HEK293 (cell line): ENCODE results near the gene STIM2.

ENCODE experiments used
- CTCF ChIA-PET: fragments of 350-600 bp; formaldehyde crosslinking; extraction: SDS; loops from one replicate; lab custom pipeline; 2021; ENCODE audit warnings: antibody characterized with exemption; lab: Yijun Ruan, JAX
- POLR2A ChIA-PET: fragments of 300-600 bp; formaldehyde crosslinking; extraction: SDS; loops from one replicate; lab custom pipeline; 2020; ENCODE audit warnings: antibody characterized with exemption, inconsistent platforms; lab: Yijun Ruan, JAX
- H3K27ac ChIP-seq: fragments of 200-500 bp; sonication (Bioruptor generic); 2 replicates; pipeline ENCODE4 v1.5.1; 2014; ENCODE audit warnings: low read depth, low read length, control low read depth, inconsistent platforms; ENCODE audit errors: extremely low read depth
- H3K36me3 ChIP-seq, 2 experiments: fragments of 200-500 bp in 1 of 2; sonication (Bioruptor generic) in 1 of 2; 1 replicate in 1 of 2; 2 replicates in 1 of 2; pipeline ENCODE4 v1.5.1; 2014 to 2017; ENCODE audit warnings: inconsistent platforms in 2 of 2, low read length in 2 of 2; ENCODE audit not compliant: control insufficient read depth in 2 of 2, insufficient read depth in 1 of 2
- H3K4me1 ChIP-seq: fragments of 200-500 bp; sonication (Bioruptor generic); 2 replicates; pipeline ENCODE4 v1.5.1; 2014; ENCODE audit warnings: mild to moderate bottlenecking, low read length, inconsistent platforms; ENCODE audit not compliant: control insufficient read depth, insufficient read depth
- H3K4me3 ChIP-seq: 2 replicates; pipeline ENCODE4 v1.5.1; 2011; ENCODE audit warnings: low read depth, mild to moderate bottlenecking, control low read depth, low read length, moderate library complexity
- H3K9me3 ChIP-seq: fragments of 200-500 bp; sonication (Bioruptor generic); 2 replicates; pipeline ENCODE4 v1.5.1; 2014; ENCODE audit warnings: low read depth, low read length, inconsistent platforms; ENCODE audit not compliant: control insufficient read depth, insufficient read depth
- AEBP2 ChIP-seq: fragments of 450-650 bp; formaldehyde crosslinking; IDR thresholded peaks from 2 replicates; pipeline ENCODE4 v1.5.1; 2016; ENCODE audit warnings: missing biosample characterization, missing genetic modification characterization, borderline replicate concordance
- GLI4 ChIP-seq: fragments of 450-650 bp; formaldehyde crosslinking; IDR thresholded peaks from 2 replicates; pipeline ENCODE4 v1.5.1; 2016; ENCODE audit warnings: missing biosample characterization, missing genetic modification characterization
- KLF9 ChIP-seq: fragments of 450-650 bp; formaldehyde crosslinking; IDR thresholded peaks from 2 replicates; pipeline ENCODE4 v1.5.1; 2016; ENCODE audit warnings: missing biosample characterization, missing genetic modification characterization, low read depth
- OVOL3 ChIP-seq: fragments of 450-650 bp; formaldehyde crosslinking; IDR thresholded peaks from 2 replicates; pipeline ENCODE4 v1.5.1; 2016; ENCODE audit warnings: missing biosample characterization, missing genetic modification characterization
- PRDM2 ChIP-seq: fragments of 450-650 bp; formaldehyde crosslinking; IDR thresholded peaks from 2 replicates; pipeline ENCODE4 v1.5.1; 2016; ENCODE audit warnings: missing biosample characterization, missing genetic modification characterization, borderline replicate concordance
- SETDB1 ChIP-seq: IDR thresholded peaks from one replicate; pipeline ENCODE4 v1.6.1; 2017; ENCODE audit warnings: mild to moderate bottlenecking, low read length, moderate library complexity, mixed read lengths; ENCODE audit not compliant: insufficient read length
- SP7 ChIP-seq: fragments of 450-650 bp; formaldehyde crosslinking; IDR thresholded peaks from 2 replicates; pipeline ENCODE4 v1.5.1; 2016; ENCODE audit warnings: missing biosample characterization, missing genetic modification characterization
- YY1 ChIP-seq: fragments of 450-650 bp; formaldehyde crosslinking; IDR thresholded peaks from 2 replicates; pipeline ENCODE4 v1.5.1; 2018; ENCODE audit warnings: missing biosample characterization, missing genetic modification characterization
- ZNF121 ChIP-seq: fragments of 450-650 bp; formaldehyde crosslinking; IDR thresholded peaks from 2 replicates; pipeline ENCODE4 v1.5.1; 2016; ENCODE audit warnings: missing biosample characterization, missing genetic modification characterization
- ZNF157 ChIP-seq: fragments of 450-650 bp; formaldehyde crosslinking; IDR thresholded peaks from 2 replicates; pipeline ENCODE4 v1.5.1; 2016; ENCODE audit warnings: missing biosample characterization, missing genetic modification characterization
- ZNF18 ChIP-seq: fragments of 450-650 bp; formaldehyde crosslinking; IDR thresholded peaks from 2 replicates; pipeline ENCODE4 v1.5.1; 2016; ENCODE audit warnings: missing biosample characterization, missing genetic modification characterization
- ZNF2 ChIP-seq: fragments of 450-650 bp; formaldehyde crosslinking; IDR thresholded peaks from 2 replicates; pipeline ENCODE4 v1.5.1; 2016; ENCODE audit warnings: missing biosample characterization, missing genetic modification characterization
- ZNF24 ChIP-seq: fragments of 450-650 bp; formaldehyde crosslinking; IDR thresholded peaks from 2 replicates; pipeline ENCODE4 v1.5.1; 2016; ENCODE audit warnings: missing biosample characterization, missing genetic modification characterization
- ZNF341 ChIP-seq: fragments of 450-650 bp; formaldehyde crosslinking; IDR thresholded peaks from 2 replicates; pipeline ENCODE4; 2016; ENCODE audit warnings: low read depth, missing biosample characterization, missing genetic modification characterization
- ZNF394 ChIP-seq: fragments of 450-650 bp; formaldehyde crosslinking; IDR thresholded peaks from 2 replicates; pipeline ENCODE4 v1.5.1; 2016; ENCODE audit warnings: missing biosample characterization, missing genetic modification characterization, mild to moderate bottlenecking, moderate library complexity, borderline replicate concordance
- ZNF398 ChIP-seq: fragments of 450-650 bp; formaldehyde crosslinking; IDR thresholded peaks from 2 replicates; pipeline ENCODE4 v1.5.1; 2017; ENCODE audit warnings: missing biosample characterization, missing genetic modification characterization
- ZNF404 ChIP-seq: fragments of 450-650 bp; formaldehyde crosslinking; IDR thresholded peaks from 2 replicates; pipeline ENCODE4 v1.5.1; 2017; ENCODE audit warnings: missing biosample characterization, missing genetic modification characterization
- ZNF416 ChIP-seq: fragments of 450-650 bp; formaldehyde crosslinking; IDR thresholded peaks from 2 replicates; pipeline ENCODE4 v1.5.1; 2016; ENCODE audit warnings: missing biosample characterization, missing genetic modification characterization
- ZNF560 ChIP-seq: fragments of 450-650 bp; formaldehyde crosslinking; IDR thresholded peaks from 2 replicates; pipeline ENCODE4 v1.5.1; 2017; ENCODE audit warnings: missing biosample characterization, missing genetic modification characterization, borderline replicate concordance
- ZNF580 ChIP-seq: fragments of 450-650 bp; formaldehyde crosslinking; IDR thresholded peaks from 2 replicates; pipeline ENCODE4 v1.5.1; 2016; ENCODE audit warnings: missing biosample characterization, missing genetic modification characterization
- ZNF639 ChIP-seq: fragments of 450-650 bp; formaldehyde crosslinking; IDR thresholded peaks from 2 replicates; pipeline ENCODE4 v1.5.1; 2016; ENCODE audit warnings: missing biosample characterization, missing genetic modification characterization
- ZNF654 ChIP-seq: fragments of 450-650 bp; formaldehyde crosslinking; IDR thresholded peaks from 2 replicates; pipeline ENCODE4 v1.5.1; 2016; ENCODE audit warnings: low read depth, missing biosample characterization, missing genetic modification characterization
- ZNF768 ChIP-seq: fragments of 450-650 bp; formaldehyde crosslinking; IDR thresholded peaks from 2 replicates; pipeline ENCODE4 v1.5.1; 2018; ENCODE audit warnings: missing biosample characterization, mild to moderate bottlenecking, missing genetic modification characterization
- ZSCAN5A ChIP-seq: fragments of 450-650 bp; formaldehyde crosslinking; IDR thresholded peaks from 2 replicates; pipeline ENCODE4 v1.5.1; 2016; ENCODE audit warnings: missing biosample characterization, missing genetic modification characterization

Gene STIM2

GRCh38 chr4:27018910-27019309 lies 158.3 kb downstream of the STIM2 start (continued):
- TF ChIP-seq AEBP2, result no peak
- TF ChIP-seq ZNF404 (tag by site-specific recombination), result no peak
- TF ChIP-seq ZNF157, result no peak
- no peak for TF ChIP-seq SETDB1
- TF ChIP-seq OVOL3 (tag by site-specific recombination), result no peak
- no peak for TF ChIP-seq PRDM2 (tag by site-specific recombination)
- TF ChIP-seq ZNF398 (tag by site-specific recombination), result no peak
- TF ChIP-seq YY1, result no peak
- no peak for TF ChIP-seq ZNF18 (tag by site-specific recombination)
- no peak for TF ChIP-seq ZNF639 (tag by site-specific recombination)
- no peak for TF ChIP-seq ZNF580 (tag by site-specific recombination)
- TF ChIP-seq ZNF654 (tag by site-specific recombination), result no peak
- TF ChIP-seq, all 188 proteins: peak for 0

- Histone ChIP-seq H3K27ac (no peak overlapping the region), H3K4me1 (no peaks in the 10 kb centered on the region), H3K4me3 (no peak overlapping the region), H3K36me3 (peaks cover 0 to 31% of the 10 kb centered on the region in 2 experiments; a peak in 1 of 3 replicates), H3K9me3 (no peaks in the 10 kb centered on the region)
- CTCF ChIA-PET, result no interaction called here
- POLR2A ChIA-PET, result no interaction called here
- no peak for TF ChIP-seq SP7 (tag by site-specific recombination)
- no peak for TF ChIP-seq ZNF341
- no peak for TF ChIP-seq ZNF394 (tag by site-specific recombination)
- TF ChIP-seq ZNF768 (tag by site-specific recombination), result no peak
- TF ChIP-seq ZNF2 (tag by site-specific recombination), result no peak
- TF ChIP-seq ZNF560, result no peak
- no peak for TF ChIP-seq GLI4
- TF ChIP-seq ZNF24 (tag by site-specific recombination), result no peak
- no peak for TF ChIP-seq ZNF416 (tag by site-specific recombination)
- TF ChIP-seq ZNF580 (tag by site-specific recombination), result no peak
- TF ChIP-seq ZNF121 (tag by site-specific recombination), result no peak
- TF ChIP-seq ZSCAN5A (tag by site-specific recombination), result no peak
- no peak for TF ChIP-seq KLF9 (tag by site-specific recombination)
These were observed 159.1 kb downstream of the STIM2 start for GRCh38 chr4:27019766-27020165.
